Left kidney (tissue), 2 donors: Measurements from ENCODE around the gene MPPED1. TPM values are rescaled to one million over a fixed set of nuclear protein-coding genes. Genes with fewer than 3 reads are reported as not detected.

Experiments used
- DNase-seq: peaks from one replicate; pipeline ENCODE4 v3.0.0-alpha.2; 2013
- polyA plus RNA-seq: library from polyadenylated mRNA; unstranded; fragments of 120-200 nt; gene quantifications from one replicate; pipeline ENCODE4 v1.2.1, GENCODE V29; 2013; ENCODE audit not compliant: insufficient read length

Gene MPPED1
- polyA plus RNA-seq, 1 donor = 1.2 TPM

GRCh38 chr22:43498856-43499253 is 87.0 kb downstream of the MPPED1 start:
- DNase-seq = no peak

GRCh38 chr22:43500792-43501785 is 89.3 kb downstream of the MPPED1 start:
- DNase-seq = no peak

DNA sequence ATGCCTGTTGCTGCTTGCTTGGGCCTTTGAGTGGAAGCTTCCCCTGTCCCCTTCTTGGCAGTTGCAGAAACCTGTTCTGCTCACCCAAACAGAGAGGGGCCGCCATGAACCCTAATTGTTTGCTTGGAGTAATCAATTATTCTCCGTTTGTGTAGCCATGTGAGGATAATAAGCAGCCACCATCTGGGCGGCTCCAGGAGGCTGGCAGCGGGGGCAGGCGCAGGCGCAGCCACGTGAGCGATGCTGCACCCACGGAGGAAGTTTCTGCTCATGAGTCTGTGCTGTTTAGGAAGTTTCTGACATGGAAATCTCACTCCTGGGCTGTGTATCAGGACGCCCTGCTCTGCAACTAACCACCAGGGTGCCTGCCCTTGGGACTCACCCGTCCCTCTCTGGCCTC is 90.1 kb downstream of the MPPED1 start:
- no peak for DNase-seq

DNA sequence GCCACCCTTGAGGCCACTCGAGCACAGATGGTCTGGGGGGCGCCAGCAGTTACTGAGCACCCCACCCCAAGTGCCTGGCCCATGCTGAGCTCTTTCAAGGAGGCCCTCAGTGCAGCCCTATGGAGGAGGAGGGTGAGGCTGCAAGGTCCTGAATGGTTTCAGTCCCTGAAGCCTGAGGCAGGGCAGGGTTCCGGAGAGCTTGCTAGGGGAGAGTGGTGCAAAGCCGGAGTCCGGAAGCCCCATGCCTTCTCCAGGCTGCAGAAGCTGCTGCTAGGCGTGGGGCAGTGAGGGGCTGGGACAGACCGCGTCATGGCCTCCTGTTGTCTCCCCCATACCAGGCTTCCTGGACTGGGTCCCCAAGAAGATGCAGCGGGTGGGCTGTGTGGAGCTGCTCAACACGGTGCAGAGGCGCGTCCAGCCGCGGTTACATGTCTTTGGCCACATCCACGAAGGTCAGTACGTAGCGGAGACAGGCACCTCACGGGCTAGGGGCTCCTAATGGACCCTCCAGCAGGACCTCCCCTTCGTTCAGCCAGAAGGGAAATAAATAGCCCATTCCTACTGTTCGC is 90.6 kb downstream of the MPPED1 start:
- DNase-seq = no peak

GRCh38 chr22:43504068-43504467 is 92.3 kb downstream of the MPPED1 start:
- DNase-seq = no peak

GRCh38 chr22:43504666-43505261 is 93.0 kb downstream of the MPPED1 start:
- DNase-seq = no peak

DNA sequence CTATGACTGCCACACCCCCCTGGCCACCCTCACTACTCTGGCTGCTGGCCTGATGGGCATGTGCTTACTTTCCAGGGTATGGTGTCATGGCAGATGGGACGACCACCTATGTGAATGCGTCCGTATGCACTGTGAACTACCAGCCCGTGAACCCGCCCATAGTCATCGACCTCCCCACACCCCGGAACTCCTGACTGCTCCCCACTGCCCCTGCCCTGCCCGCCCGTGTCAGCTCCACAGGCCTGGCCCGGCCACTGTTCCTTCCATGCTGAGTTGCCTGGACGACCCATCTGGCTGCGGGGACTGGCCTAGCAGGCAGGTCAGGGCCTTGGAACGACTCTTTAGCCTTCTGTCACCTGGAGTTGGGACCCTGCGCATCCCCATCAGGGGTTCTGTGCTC is 93.6 kb downstream of the MPPED1 start:
- no peak for DNase-seq

GRCh38 chr22:43505896-43506295 is 94.1 kb downstream of the MPPED1 start:
- DNase-seq = no peak

DNA sequence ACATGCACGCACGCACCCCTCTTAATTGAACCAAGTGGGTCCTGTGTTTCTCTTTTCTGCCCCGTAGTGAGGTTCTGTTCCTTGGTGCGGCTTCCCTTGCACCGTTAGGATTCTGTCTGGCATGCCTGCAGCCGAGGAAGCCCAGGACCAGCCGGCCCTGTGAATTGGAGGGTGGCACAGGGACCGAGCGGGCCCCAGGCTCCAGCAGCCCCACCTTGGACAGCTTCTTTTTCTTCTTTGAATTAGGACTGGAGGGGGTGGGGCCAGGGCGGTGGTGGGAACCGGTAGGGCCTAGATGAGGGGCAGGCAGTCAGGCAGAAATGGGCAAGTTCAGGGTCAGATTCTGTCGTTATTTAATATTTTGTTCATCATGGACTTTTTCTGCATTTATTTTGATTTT is 94.7 kb downstream of the MPPED1 start:
- no peak for DNase-seq

DNA sequence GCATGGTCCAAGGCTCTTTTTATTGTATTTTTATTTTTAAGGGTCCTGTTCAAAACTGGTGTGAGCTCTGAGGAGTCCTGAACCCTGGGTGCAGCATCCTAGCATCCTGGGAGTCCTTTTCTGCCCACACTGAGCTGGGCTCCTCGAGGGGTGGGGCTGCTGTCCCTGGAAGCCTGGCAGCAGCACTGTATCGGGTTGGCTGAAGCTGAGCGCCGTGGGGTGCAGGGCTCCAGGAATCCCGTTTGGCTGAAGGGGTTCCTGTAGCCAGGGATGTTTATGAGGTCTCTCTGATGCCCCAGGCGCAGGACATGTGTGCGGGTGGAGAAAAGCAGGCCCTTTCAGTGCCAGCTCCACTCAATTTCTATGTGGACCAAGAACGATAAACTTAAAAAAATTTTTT is 95.4 kb downstream of the MPPED1 start:
- no peak for DNase-seq

GRCh38 chr22:43508489-43508888 is 96.7 kb downstream of the MPPED1 start:
- DNase-seq = no peak

GRCh38 chr22:43509337-43509736 is 97.5 kb downstream of the MPPED1 start:
- DNase-seq = no peak

DNA sequence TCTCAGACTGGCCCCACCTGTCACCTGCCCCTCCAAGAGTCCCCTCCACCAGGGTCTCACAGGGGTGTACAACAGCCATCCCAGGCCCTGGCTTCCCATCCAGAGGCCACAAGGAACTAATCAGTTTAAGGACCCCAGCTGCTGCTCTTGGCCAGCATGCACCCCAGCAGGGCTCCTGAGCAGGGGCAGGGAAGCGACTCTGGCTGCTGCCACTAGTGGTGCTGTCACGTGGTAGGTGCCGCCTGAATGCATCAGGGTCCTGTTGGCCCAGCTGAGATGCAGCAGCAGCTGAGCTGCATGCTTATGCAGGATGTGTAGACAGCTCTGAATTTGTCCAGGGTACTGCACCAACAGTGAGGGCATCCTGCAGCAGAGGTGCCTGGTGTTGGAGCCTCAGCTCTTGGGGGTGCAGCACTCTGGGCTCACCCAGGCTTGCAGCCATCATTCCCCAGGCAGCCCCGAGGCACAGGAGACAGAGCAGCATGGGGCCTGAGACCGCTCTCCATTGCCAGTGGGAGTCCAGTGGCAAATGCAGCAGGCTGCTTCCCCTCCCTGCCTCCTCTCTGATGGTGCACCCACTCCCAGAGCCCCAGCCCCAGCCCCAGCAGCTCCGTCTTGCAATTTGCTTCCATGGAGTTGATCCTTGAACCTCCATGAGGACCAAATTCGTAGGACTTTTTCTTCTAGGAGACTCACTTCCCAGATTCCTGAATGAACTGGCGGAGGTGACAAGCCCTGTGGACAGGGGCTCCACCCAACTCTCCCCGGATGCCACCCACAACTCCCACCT is 98.7 kb downstream of the MPPED1 start:
- DNase-seq = no peak

GRCh38 chr22:43511276-43511910 is 99.6 kb downstream of the MPPED1 start:
- DNase-seq = no peak

- DNase-seq = no peak
Observed at GRCh38 chr22:43512279-43512678, 100.5 kb downstream of the MPPED1 start.

- no peak for DNase-seq
Observed at GRCh38 chr22:43514476-43515157, 102.8 kb downstream of the MPPED1 start.

GRCh38 chr22:43515411-43515810 is 103.6 kb downstream of the MPPED1 start:
- DNase-seq = no peak

DNA sequence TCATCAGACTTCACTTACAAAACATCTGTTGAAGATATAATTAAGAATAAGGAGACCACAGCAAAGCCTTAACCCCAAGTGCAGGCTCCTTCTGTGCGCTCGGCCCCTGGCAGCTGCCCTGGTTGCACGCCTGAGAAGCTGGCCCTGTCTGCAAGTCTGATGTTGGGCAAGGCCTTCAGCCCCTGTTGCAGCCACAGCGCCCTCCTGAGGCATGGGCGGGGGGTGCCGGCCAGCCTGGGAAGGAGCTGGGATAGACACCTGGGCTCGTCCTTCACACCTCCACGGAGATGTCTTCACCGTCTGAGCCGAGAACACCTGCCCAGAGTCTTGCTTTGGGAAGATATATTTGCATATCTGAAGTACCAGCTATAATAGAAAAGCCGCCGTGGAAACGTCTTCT is 104.1 kb downstream of the MPPED1 start:
- no peak for DNase-seq

GRCh38 chr22:43516386-43516785 is 104.6 kb downstream of the MPPED1 start:
- DNase-seq = no peak

DNA sequence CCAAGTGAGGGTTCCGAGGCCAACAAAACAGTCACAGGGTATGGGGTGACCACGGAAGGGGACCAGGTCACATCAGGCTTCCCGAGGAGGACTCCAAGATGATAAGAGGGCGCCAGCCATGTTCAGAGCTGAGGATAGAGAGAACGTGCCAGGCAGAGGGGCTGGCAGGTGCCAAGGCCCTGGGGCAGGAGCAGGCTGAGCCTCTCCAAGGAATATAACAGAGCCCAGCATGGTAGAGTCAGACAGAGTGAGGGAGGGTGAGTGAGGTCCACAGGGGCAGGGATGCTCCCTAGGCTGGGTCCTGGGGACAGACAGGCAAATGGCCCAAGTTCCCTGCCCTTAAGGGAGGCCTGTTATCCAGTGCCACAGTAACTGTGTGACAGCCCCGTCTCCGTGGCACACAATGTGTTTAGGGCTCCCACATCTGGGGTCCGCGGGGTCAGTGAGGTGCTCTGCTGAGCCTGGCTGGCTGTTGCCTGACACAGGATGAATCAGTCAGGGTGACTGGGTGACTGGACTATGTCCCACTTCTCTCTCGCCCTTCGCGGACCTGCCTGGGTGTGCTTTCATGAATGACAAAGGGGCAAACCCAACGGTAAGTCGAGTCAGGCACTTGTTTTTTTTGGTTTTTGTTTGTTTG is 105.3 kb downstream of the MPPED1 start:
- DNase-seq = no peak

GRCh38 chr22:43520632-43521039 is 108.8 kb downstream of the MPPED1 start:
- DNase-seq = no peak
